Thyroid gland (tissue), 4 donors: ENCODE measurements around the gene TSPAN17.

Experiments
- CTCF ChIP-seq, 6 experiments: fragments of 200-600 bp in 3 of 6; fragments of 450-650 bp in 3 of 6; sonication (generic) in 3 of 6; IDR thresholded peaks; one replicate each; pipeline ENCODE4 v1.5.1; 2016 to 2019; ENCODE audit warnings: antibody characterized with exemption in 6 of 6, mild to moderate bottlenecking in 2 of 6, inconsistent platforms in 1 of 6, moderate library complexity in 1 of 6
- POLR2A ChIP-seq, 2 donors: fragments of 450-650 bp; IDR thresholded peaks; one replicate each; pipeline ENCODE4 v1.6.1; 2017; ENCODE audit warnings: antibody characterized with exemption in 2 of 2, mild to moderate bottlenecking in 2 of 2, moderate library complexity in 1 of 2

GRCh38 chr5:176643491-176644219 is 3.6 kb upstream of the TSPAN17 start:
- no peak for TF ChIP-seq CTCF (IDR thresholded peaks at IDR 0.05)
- no peak for TF ChIP-seq POLR2A (IDR thresholded peaks at IDR 0.05)
